Measurements from ENCODE around the gene GIPC2. TPM values are rescaled to one million over a fixed set of nuclear protein-coding genes. Genes with fewer than 3 reads are reported as not detected.

The GIPC2 gene
- polyA plus RNA-seq, 1 experiment: 0.04 TPM

- POLR2A ChIA-PET: no interaction called here
- Histone ChIP-seq H3K27me3 (ENCODE audit: control insufficient read depth, insufficient read depth, low read length) (no peaks in the 10 kb centered on the region), H3K4me3 (ENCODE audit: low read depth, low read length) (no peak overlapping the region), H3K36me3 (ENCODE audit: control insufficient read depth, insufficient read depth, low read length) (no peaks in the 10 kb centered on the region)
- CTCF ChIA-PET: interaction anchor here (0.6 to 1.9 kb wide), 6 partner anchors 10 to 67 kb away, joined by 3 to 6 read pairs (median 4); no protein-coding TSS in a partner anchor
- no peak for TF ChIP-seq CTCF (IDR thresholded peaks at IDR 0.05; ENCODE audit: insufficient read depth, low read depth, low read length)
- no peak for DNase-seq (ENCODE audit: low read depth)
Measured at GRCh38 chr1:78047631-78048030, 1.9 kb downstream of the GIPC2 start.

- no peak for TF ChIP-seq CTCF (IDR thresholded peaks at IDR 0.05; ENCODE audit: insufficient read depth, low read depth, low read length)
- Histone ChIP-seq H3K4me3 (ENCODE audit: low read depth, low read length) (no peak overlapping the region), H3K36me3 (ENCODE audit: control insufficient read depth, insufficient read depth, low read length) (no peaks in the 10 kb centered on the region), H3K27me3 (ENCODE audit: control insufficient read depth, insufficient read depth, low read length) (no peaks in the 10 kb centered on the region)
- CTCF ChIA-PET: interaction anchor here (0.5 to 1.9 kb wide), 3 partner anchors 9 to 515 kb away, joined by 5 to 6 read pairs (median 5); no protein-coding TSS in a partner anchor
- POLR2A ChIA-PET: no interaction called here
- DNase-seq (ENCODE audit: low read depth): no peak
Measured at GRCh38 chr1:78048446-78048845, 2.7 kb downstream of the GIPC2 start.

GRCh38 chr1:78049396-78049795 is 3.6 kb downstream of the GIPC2 start:
- POLR2A ChIA-PET: no interaction called here
- H3K4me3 ChIP-seq (ENCODE audit: low read depth, low read length): no peak overlapping the region
- no peak for DNase-seq (ENCODE audit: low read depth)
- H3K27me3 ChIP-seq (ENCODE audit: control insufficient read depth, insufficient read depth, low read length): no peaks in the 10 kb centered on the region
- CTCF ChIA-PET: no interaction called here
- no peak for TF ChIP-seq CTCF (IDR thresholded peaks at IDR 0.05; ENCODE audit: insufficient read depth, low read depth, low read length)
- H3K36me3 ChIP-seq (ENCODE audit: control insufficient read depth, insufficient read depth, low read length): no peaks in the 10 kb centered on the region

- Histone ChIP-seq H3K36me3 (ENCODE audit: control insufficient read depth, insufficient read depth, low read length) (no peaks in the 10 kb centered on the region), H3K4me3 (ENCODE audit: low read depth, low read length) (no peak overlapping the region), H3K27me3 (ENCODE audit: control insufficient read depth, insufficient read depth, low read length) (no peaks in the 10 kb centered on the region)
- POLR2A ChIA-PET: no interaction called here
- TF ChIP-seq CTCF (IDR thresholded peaks at IDR 0.05; ENCODE audit: insufficient read depth, low read depth, low read length): no peak
- CTCF ChIA-PET: no interaction called here
- no peak for DNase-seq (ENCODE audit: low read depth)
Measured at GRCh38 chr1:78051005-78051404, 5.2 kb downstream of the GIPC2 start.

- no peaks in the 10 kb centered on the region for H3K27me3 ChIP-seq (ENCODE audit: control insufficient read depth, insufficient read depth, low read length)
- no peak for DNase-seq (ENCODE audit: low read depth)
- ChIA-PET CTCF (no interaction called here), POLR2A (no interaction called here)
- no peak for TF ChIP-seq CTCF (IDR thresholded peaks at IDR 0.05; ENCODE audit: insufficient read depth, low read depth, low read length)
- H3K36me3 ChIP-seq (ENCODE audit: control insufficient read depth, insufficient read depth, low read length): no peaks in the 10 kb centered on the region
- no peak overlapping the region for H3K4me3 ChIP-seq (ENCODE audit: low read depth, low read length)
Measured at GRCh38 chr1:78052685-78053405, 7.1 kb downstream of the GIPC2 start.
